Measurements from ENCODE around the gene RALGDS.

The RALGDS gene

GRCh38 chr9:133116346-133117231 is 4.5 kb downstream of the RALGDS start:
- Histone ChIP-seq H3K9ac (ENCODE audit: low read length) (no peak overlapping the region), H3K36me3 (ENCODE audit: control insufficient read depth, insufficient read depth, low read length) (no peaks in the 10 kb centered on the region), H3K4me1 (ENCODE audit: control insufficient read depth, insufficient read depth, low read length) (peaks cover 48% of the 10 kb centered on the region), H3K27me3 (ENCODE audit: control insufficient read depth, insufficient read depth, low read length) (peaks cover 14% of the 10 kb centered on the region), H3K9me3 (ENCODE audit: control insufficient read depth, insufficient read depth, low read depth, low read length) (no peaks in the 10 kb centered on the region), H3K4me3 (ENCODE audit: low read depth, low read length) (no peak overlapping the region), H3K27ac (ENCODE audit: low read depth, low read length) (no peak overlapping the region)

GRCh38 chr9:133115604-133116345 is 5.3 kb downstream of the RALGDS start:
- H3K9me3 ChIP-seq (ENCODE audit: control insufficient read depth, insufficient read depth, low read depth, low read length), result no peaks in the 10 kb centered on the region
- no peak overlapping the region for H3K9ac ChIP-seq (ENCODE audit: low read length)
- H3K36me3 ChIP-seq (ENCODE audit: control insufficient read depth, insufficient read depth, low read length), result no peaks in the 10 kb centered on the region
- H3K27me3 ChIP-seq (ENCODE audit: control insufficient read depth, insufficient read depth, low read length), result peaks cover 14% of the 10 kb centered on the region
- H3K27ac ChIP-seq (ENCODE audit: low read depth, low read length), result no peak overlapping the region
- peaks cover 45% of the 10 kb centered on the region for H3K4me1 ChIP-seq (ENCODE audit: control insufficient read depth, insufficient read depth, low read length)
- no peak overlapping the region for H3K4me3 ChIP-seq (ENCODE audit: low read depth, low read length)

DNA sequence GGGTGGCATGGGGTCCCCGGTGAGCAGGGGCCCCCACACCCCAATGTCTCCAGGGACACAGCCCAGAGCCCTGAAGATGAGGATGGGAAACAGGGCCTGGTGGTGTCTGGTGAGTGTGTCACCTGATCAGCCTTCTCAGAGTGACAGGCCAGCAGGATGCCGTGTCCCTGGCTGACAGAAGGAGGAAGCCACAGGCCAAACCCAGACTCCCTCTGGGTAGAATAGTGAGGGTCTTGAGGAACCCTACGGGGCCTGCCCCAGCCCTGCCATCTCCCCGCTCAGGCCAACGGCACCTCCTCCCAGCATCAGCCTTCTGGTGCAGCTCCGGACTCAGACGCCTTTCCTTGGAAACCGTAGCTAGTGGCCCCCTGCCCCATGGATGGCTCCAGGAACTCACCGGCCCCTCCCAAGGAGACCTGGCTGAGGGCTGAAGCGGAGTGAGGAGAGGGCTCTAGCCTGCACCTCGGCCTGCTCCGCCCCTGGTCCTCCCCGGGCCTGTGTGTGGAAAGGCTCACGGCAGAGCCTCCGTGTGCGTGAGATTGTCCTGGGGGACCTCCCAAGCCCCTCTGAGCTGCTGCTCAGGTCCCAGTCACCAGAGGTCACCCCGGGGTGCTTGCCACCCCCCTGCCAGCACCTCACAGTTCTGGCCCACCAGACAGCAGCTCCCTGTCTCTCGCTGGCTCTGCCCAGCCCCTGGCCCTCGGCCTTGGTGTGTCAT is 6.0 kb downstream of the RALGDS start:
- Histone ChIP-seq H3K27ac (ENCODE audit: low read depth, low read length) (no peak overlapping the region), H3K4me3 (ENCODE audit: low read depth, low read length) (no peak overlapping the region), H3K36me3 (ENCODE audit: control insufficient read depth, insufficient read depth, low read length) (peaks cover 4% of the 10 kb centered on the region), H3K9ac (ENCODE audit: low read length) (peak overlapping the region; percentile 17), H3K27me3 (ENCODE audit: control insufficient read depth, insufficient read depth, low read length) (peaks cover 13% of the 10 kb centered on the region), H3K9me3 (ENCODE audit: control insufficient read depth, insufficient read depth, low read depth, low read length) (no peaks in the 10 kb centered on the region), H3K4me1 (ENCODE audit: control insufficient read depth, insufficient read depth, low read length) (peaks cover 44% of the 10 kb centered on the region)

GRCh38 chr9:133113949-133114885 is 6.8 kb downstream of the RALGDS start:
- Histone ChIP-seq H3K4me3 (ENCODE audit: low read depth, low read length) (no peak overlapping the region), H3K27ac (ENCODE audit: low read depth, low read length) (no peak overlapping the region), H3K9me3 (ENCODE audit: control insufficient read depth, insufficient read depth, low read depth, low read length) (no peaks in the 10 kb centered on the region), H3K36me3 (ENCODE audit: control insufficient read depth, insufficient read depth, low read length) (peaks cover 10% of the 10 kb centered on the region), H3K4me1 (ENCODE audit: control insufficient read depth, insufficient read depth, low read length) (peaks cover 36% of the 10 kb centered on the region; the same call in 1 of the 2 replicates), H3K9ac (ENCODE audit: low read length) (no peak overlapping the region), H3K27me3 (ENCODE audit: control insufficient read depth, insufficient read depth, low read length) (0 out of 2 replicates have a peak, but pooled peaks cover 5% of the 10 kb centered on the region)

GRCh38 chr9:133113163-133113948 is 7.7 kb downstream of the RALGDS start:
- Histone ChIP-seq H3K4me3 (ENCODE audit: low read depth, low read length) (no peak overlapping the region), H3K36me3 (ENCODE audit: control insufficient read depth, insufficient read depth, low read length) (peaks cover 16% of the 10 kb centered on the region), H3K9ac (ENCODE audit: low read length) (no peak overlapping the region), H3K27ac (ENCODE audit: low read depth, low read length) (no peak overlapping the region), H3K4me1 (ENCODE audit: control insufficient read depth, insufficient read depth, low read length) (peaks cover 31% of the 10 kb centered on the region; the same call in 1 of the 2 replicates), H3K9me3 (ENCODE audit: control insufficient read depth, insufficient read depth, low read depth, low read length) (no peaks in the 10 kb centered on the region), H3K27me3 (ENCODE audit: control insufficient read depth, insufficient read depth, low read length) (no peaks in the 10 kb centered on the region)

DNA sequence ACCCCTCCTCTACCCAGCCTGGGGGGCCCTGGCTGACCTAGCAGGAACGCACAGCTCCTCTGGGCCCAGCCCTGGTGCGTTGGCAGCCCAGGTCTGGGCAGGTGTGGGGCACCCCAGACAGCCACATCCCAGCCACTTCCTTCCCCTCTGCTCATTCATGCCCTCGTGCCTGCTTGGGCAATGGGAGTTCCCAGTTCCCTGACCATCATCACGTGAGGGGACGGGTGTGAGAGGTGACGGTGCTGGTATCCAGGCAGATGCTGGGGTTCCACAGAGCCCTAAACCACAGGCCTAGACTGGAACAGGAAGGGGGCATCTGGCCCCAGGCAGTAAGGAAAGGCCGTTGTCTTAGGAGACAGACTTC is 8.4 kb downstream of the RALGDS start:
- H3K4me3 ChIP-seq (ENCODE audit: low read depth, low read length), result no peak overlapping the region
- H3K9me3 ChIP-seq (ENCODE audit: control insufficient read depth, insufficient read depth, low read depth, low read length), result no peaks in the 10 kb centered on the region
- no peaks in the 10 kb centered on the region for H3K27me3 ChIP-seq (ENCODE audit: control insufficient read depth, insufficient read depth, low read length)
- H3K27ac ChIP-seq (ENCODE audit: low read depth, low read length), result no peak overlapping the region
- peaks cover 23% of the 10 kb centered on the region for H3K36me3 ChIP-seq (ENCODE audit: control insufficient read depth, insufficient read depth, low read length)
- peaks cover 31% of the 10 kb centered on the region; the same call in 1 of the 2 replicates for H3K4me1 ChIP-seq (ENCODE audit: control insufficient read depth, insufficient read depth, low read length)
- no peak overlapping the region for H3K9ac ChIP-seq (ENCODE audit: low read length)

DNA sequence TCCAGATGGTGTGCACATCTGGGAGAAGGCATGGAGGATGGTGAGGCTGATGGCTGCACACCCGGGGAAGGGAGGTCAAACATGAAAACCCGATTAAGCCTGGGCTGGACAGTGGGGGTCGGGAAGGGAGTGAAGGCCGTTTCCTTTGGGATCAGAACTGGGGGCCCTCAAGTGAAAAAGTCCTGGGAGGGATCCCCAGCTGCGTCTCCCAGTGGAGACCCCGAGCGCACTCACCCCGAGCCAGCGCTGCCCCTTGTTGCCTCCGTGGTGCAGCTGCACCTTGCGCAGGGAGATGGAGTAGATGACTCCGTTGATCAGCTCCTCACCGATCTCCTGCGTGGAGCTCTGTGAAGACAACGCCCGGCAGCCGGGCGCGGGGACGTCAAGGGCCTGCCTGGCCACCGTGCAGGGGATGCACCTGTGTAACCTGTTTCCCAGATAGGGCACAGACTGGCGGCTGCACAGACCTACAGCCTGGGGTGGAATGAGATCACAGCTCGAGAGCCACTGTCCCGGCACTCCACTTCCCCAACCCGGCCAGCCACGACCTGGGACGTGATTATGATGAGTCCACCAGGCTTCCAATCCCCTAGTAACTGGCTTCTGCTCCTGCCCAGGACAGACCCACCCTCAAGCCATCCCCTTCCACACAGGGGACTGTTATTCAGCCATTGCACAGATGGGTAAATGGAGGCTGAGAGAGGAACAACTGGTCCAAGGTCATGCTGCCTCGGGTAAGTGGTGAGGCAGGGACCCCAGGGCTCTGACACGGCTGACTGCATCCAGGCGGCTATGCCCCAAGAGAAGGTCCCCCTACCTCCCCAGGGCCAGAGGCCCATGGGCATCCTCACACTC is 9.0 kb downstream of the RALGDS start:
- Histone ChIP-seq H3K4me1 (ENCODE audit: control insufficient read depth, insufficient read depth, low read length) (peaks cover 31% of the 10 kb centered on the region; the same call in 1 of the 2 replicates), H3K36me3 (ENCODE audit: control insufficient read depth, insufficient read depth, low read length) (peaks cover 29% of the 10 kb centered on the region), H3K4me3 (ENCODE audit: low read depth, low read length) (no peak overlapping the region), H3K27ac (ENCODE audit: low read depth, low read length) (no peak overlapping the region), H3K27me3 (ENCODE audit: control insufficient read depth, insufficient read depth, low read length) (no peaks in the 10 kb centered on the region), H3K9me3 (ENCODE audit: control insufficient read depth, insufficient read depth, low read depth, low read length) (no peaks in the 10 kb centered on the region), H3K9ac (ENCODE audit: low read length) (no peak overlapping the region)

- Histone ChIP-seq H3K27ac (ENCODE audit: low read depth, low read length) (no peak overlapping the region), H3K9ac (ENCODE audit: low read length) (no peak overlapping the region), H3K27me3 (ENCODE audit: control insufficient read depth, insufficient read depth, low read length) (no peaks in the 10 kb centered on the region), H3K36me3 (ENCODE audit: control insufficient read depth, insufficient read depth, low read length) (peaks cover 42% of the 10 kb centered on the region), H3K4me3 (ENCODE audit: low read depth, low read length) (no peak overlapping the region), H3K9me3 (ENCODE audit: control insufficient read depth, insufficient read depth, low read depth, low read length) (no peaks in the 10 kb centered on the region), H3K4me1 (ENCODE audit: control insufficient read depth, insufficient read depth, low read length) (peaks cover 17% of the 10 kb centered on the region)
These were observed 10.9 kb downstream of the RALGDS start for GRCh38 chr9:133109931-133110650.
